Endodermal cell (in vitro differentiated cells): ENCODE data around the gene RCAN1. TPM values are rescaled to one million over a fixed set of nuclear protein-coding genes. Genes with fewer than 3 reads are reported as not detected.
"Not testable (repeated sequence)": the region's sequence is repeated elsewhere in the genome, so short reads cannot be mapped to it uniquely, and the experiment has no call there.

Source experiments
- DNase-seq: peaks from one replicate; pipeline ENCODE4 v3.0.0-alpha.2; 2017
- H3K27ac ChIP-seq: 2 replicates; pipeline ENCODE4 v1.5.1; 2013; ENCODE audit warnings: mild to moderate bottlenecking, low read depth, low read length, moderate library complexity
- H3K27me3 ChIP-seq: 2 replicates; pipeline ENCODE4 v1.6.1; 2013; ENCODE audit warnings: mild to moderate bottlenecking, low read length, moderate library complexity; ENCODE audit not compliant: insufficient read depth, control insufficient read depth, poor library complexity, severe bottlenecking
- H3K36me3 ChIP-seq: 2 replicates; pipeline ENCODE4 v1.7.0; 2013; ENCODE audit warnings: mild to moderate bottlenecking, low read length, moderate library complexity; ENCODE audit not compliant: control insufficient read depth, insufficient read depth
- H3K4me1 ChIP-seq: one replicate; pipeline ENCODE4 v1.7.0; 2013; ENCODE audit warnings: low read length; ENCODE audit not compliant: control insufficient read depth, insufficient read depth
- H3K4me3 ChIP-seq: 2 replicates; pipeline ENCODE4 v1.5.1; 2013; ENCODE audit warnings: mild to moderate bottlenecking, low read length, moderate library complexity
- H3K9ac ChIP-seq: 2 replicates; pipeline ENCODE4 v1.6.1; 2013; ENCODE audit warnings: mild to moderate bottlenecking, low read length, moderate library complexity; ENCODE audit not compliant: poor library complexity, severe bottlenecking; ENCODE audit errors: extremely low read depth
- H3K9me3 ChIP-seq: 2 replicates; pipeline ENCODE4 v1.6.1; 2013; ENCODE audit warnings: mild to moderate bottlenecking, low read length, moderate library complexity; ENCODE audit not compliant: control insufficient read depth
- H3K27ac Mint-ChIP-seq: 2 replicates; pipeline ENCODE4 v1.8.0; 2020; ENCODE audit warnings: mixed read lengths
- H3K27me3 Mint-ChIP-seq: 2 replicates; pipeline ENCODE4 v1.8.0; 2021; ENCODE audit warnings: mild to moderate bottlenecking, mixed read lengths; ENCODE audit not compliant: insufficient read depth
- H3K36me3 Mint-ChIP-seq: 2 replicates; pipeline ENCODE4 v1.8.0; 2020; ENCODE audit warnings: low read depth, mixed read lengths
- H3K4me1 Mint-ChIP-seq: 2 replicates; pipeline ENCODE4 v1.8.0; 2020; ENCODE audit warnings: mixed read lengths
- H3K4me3 Mint-ChIP-seq: 2 replicates; pipeline ENCODE4 v1.8.0; 2020; ENCODE audit warnings: mild to moderate bottlenecking, moderate library complexity, mixed read lengths
- H3K9me3 Mint-ChIP-seq: 2 replicates; pipeline ENCODE4 v1.8.0; 2020; ENCODE audit warnings: mild to moderate bottlenecking, mixed read lengths
- CTCF ChIP-seq: fragments of 200-600 bp; sonication (generic); conservative IDR thresholded peaks from 2 replicates; pipeline ENCODE4 v1.5.0; 2021; ENCODE audit warnings: antibody characterized with exemption, mild to moderate bottlenecking
- WGBS, 2 experiments: methylation state at CpG; one replicate each; pipeline versions ENCODE4 v1.1.5 to v1.1.7; 2013; ENCODE audit warnings: missing lambda C conversion rate in 2 of 2, mixed read lengths in 1 of 2; ENCODE audit not compliant: insufficient coverage in 1 of 2, insufficient read length in 1 of 2; 5-methylcytosine and 5-hydroxymethylcytosine counted together
- total RNA-seq, 2 donors: library from RNA; stranded (reverse); fragmentation: NEBNext Ultra II Directional in 1 of 2; extraction: Animal tissue kit (Norgen Biotek cat#: 25700) in 1 of 2; gene quantifications; 2 replicates in 1 of 2; 3 replicates in 1 of 2; pipeline ENCODE4 v1.2.1, GENCODE V29; 2021

The RCAN1 gene
- total RNA-seq, 2 donors from 2014 or later = 6.1 to 6.7 TPM

- Mint-ChIP-seq H3K36me3 (peaks cover 8% of the 10 kb centered on the region), H3K27me3 (no peaks in the 10 kb centered on the region), H3K4me1 (peaks cover 10% of the 10 kb centered on the region), H3K4me3 (no peak overlapping the region), H3K27ac (no peak overlapping the region), H3K9me3 (peaks cover 19% of the 10 kb centered on the region)
- DNase-seq = no peak
- Histone ChIP-seq H3K27me3 (no peaks in the 10 kb centered on the region), H3K27ac (no peak overlapping the region), H3K4me3 (no peak overlapping the region), H3K4me1 (peaks cover 3% of the 10 kb centered on the region), H3K36me3 (no peaks in the 10 kb centered on the region), H3K9me3 (peaks cover 13% of the 10 kb centered on the region), H3K9ac (no peak overlapping the region)
- TF ChIP-seq CTCF = no peak
- WGBS, 2 experiments = 91 to 96% methylated on average over 2 to 5 of the region's 5 CpGs
These were observed 57.7 kb downstream of the RCAN1 start for GRCh38 chr21:34557261-34557660.

- H3K4me3 Mint-ChIP-seq, H3K27ac ChIP-seq, H3K27me3 Mint-ChIP-seq, H3K27ac Mint-ChIP-seq, H3K9ac ChIP-seq, H3K4me1 ChIP-seq, H3K27me3 ChIP-seq, H3K36me3 Mint-ChIP-seq, H3K36me3 ChIP-seq, DNase-seq: not testable (repeated sequence)
- Mint-ChIP-seq H3K4me1 (peaks cover 10% of the 10 kb centered on the region), H3K9me3 (peaks cover 19% of the 10 kb centered on the region)
- WGBS, 2 experiments = 95 to 96% methylated on average over 2 of the region's 2 CpGs
- Histone ChIP-seq H3K9me3 (peaks cover 13% of the 10 kb centered on the region), H3K4me3 (peak overlapping the region; percentile 62)
These were observed 60.2 kb downstream of the RCAN1 start for GRCh38 chr21:34554670-34555069.

GRCh38 chr21:34554227-34554626 lies 60.7 kb downstream of the RCAN1 start:
- H3K9me3 Mint-ChIP-seq = peaks cover 19% of the 10 kb centered on the region
- 93 to 100% methylated on average over 1 to 4 of the region's 4 CpGs for WGBS, 2 experiments
- no peaks in the 10 kb centered on the region for H3K27me3 Mint-ChIP-seq
- Histone ChIP-seq H3K9me3 (peaks cover 13% of the 10 kb centered on the region), H3K36me3 (no peaks in the 10 kb centered on the region), H3K9ac (no peak overlapping the region), H3K4me1 (peaks cover 3% of the 10 kb centered on the region), H3K27ac (no peak overlapping the region), H3K4me3 (peak overlapping the region; percentile 8), H3K27me3 (no peaks in the 10 kb centered on the region)
- H3K4me3 Mint-ChIP-seq = no peak overlapping the region
- H3K36me3 Mint-ChIP-seq = peaks cover 8% of the 10 kb centered on the region
- TF ChIP-seq CTCF = no peak
- no peak overlapping the region for H3K27ac Mint-ChIP-seq
- H3K4me1 Mint-ChIP-seq = peaks cover 10% of the 10 kb centered on the region
- no peak for DNase-seq
